ENCODE results near the gene TSPAN5. TPM values are rescaled to one million over a fixed set of nuclear protein-coding genes. Genes with fewer than 3 reads are reported as not detected.

TSPAN5 gene
- total and polyA plus RNA-seq, 2 of the 4 experiments (the other 2 are of a cell fraction), result 64.8 to 79.6 TPM

DNA sequence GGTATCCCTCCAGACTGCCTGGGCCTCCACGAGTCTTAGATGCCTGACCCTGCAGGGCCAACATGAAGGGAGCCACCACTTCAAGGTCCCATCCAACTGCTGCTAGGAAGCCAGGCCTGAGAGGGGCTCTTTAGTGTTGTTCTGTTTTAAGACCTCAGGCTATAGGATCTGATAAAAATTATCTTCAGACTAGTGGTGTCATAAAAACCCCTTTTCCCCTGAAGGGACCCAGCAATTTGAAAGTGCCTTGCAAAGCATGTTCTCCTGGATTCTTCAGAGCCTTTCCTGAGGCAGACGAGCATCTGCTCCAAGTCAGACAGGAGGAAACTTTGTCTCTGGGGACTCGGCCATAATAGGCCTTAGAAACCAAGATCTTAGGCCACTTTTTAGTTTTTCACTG lies 26.9 kb downstream of the TSPAN5 start:
- H3K9me1 ChIP-seq (ENCODE audit: insufficient read depth, low read length), result peaks cover 6% of the 10 kb centered on the region; the same call in 1 of the 2 replicates
- H3K27ac ChIP-seq (ENCODE audit: insufficient read depth, low read length), result no peak overlapping the region
- intact Hi-C loops (cut with micrococcal nuclease) (no loop called here), dilution Hi-C loops (cut with HindIII; ENCODE audit: low sequenced_read_pairs, unreplicated experiment) (no loop called here), in situ Hi-C loops (cut with MboI; ENCODE audit: low sequenced_read_pairs) (no loop called here)
- no peak overlapping the region for H3K4me3 ChIP-seq (ENCODE audit: insufficient read depth, low read depth, low read length)
- no peak overlapping the region for H3K9ac ChIP-seq (ENCODE audit: low read depth, low read length)
- BruUV-seq (replicated peaks), result no TSS peak
- 0 out of 2 replicates have a peak overlapping the region, but pooled peaks have one; percentile 7 for H3K23ac ChIP-seq (ENCODE audit: low read depth, low read length)
- POLR2A ChIA-PET (ENCODE audit: unreplicated experiment), result no interaction called here
- H3K4ac ChIP-seq (ENCODE audit: low read depth, low read length), result no peak overlapping the region
- H4K20me1 ChIP-seq (ENCODE audit: insufficient read depth, low read length), result 0 out of 2 replicates have a peak, but pooled peaks cover 6% of the 10 kb centered on the region
- H3K56ac ChIP-seq (ENCODE audit: extremely low read depth, insufficient read depth, low read length), result no peak overlapping the region
- 0 out of 2 replicates have a peak overlapping the region, but pooled peaks have one; percentile 16 for H2AK5ac ChIP-seq (ENCODE audit: low read depth, low read length)
- DNase-seq (no peak), ATAC-seq (ENCODE audit: low read depth) (no peak)
- 100% methylated on average over 1 of the region's 3 CpGs; no CpG with 5 or more reads in 1 of the 2 experiments for WGBS, 2 experiments (ENCODE audit: extremely low coverage in 2 of 2, insufficient read length in 1 of 2)
- H3K14ac ChIP-seq (replicated peaks; ENCODE audit: low read depth, low read length), result no peak overlapping the region
- TF ChIP-seq MAFK (IDR thresholded peaks at IDR 0.05; ENCODE audit: low read depth, low read length) (no peak), RFX5 (IDR thresholded peaks at IDR 0.05; ENCODE audit: low read depth, low read length) (no peak), NFE2L2 (IDR thresholded peaks at IDR 0.05; ENCODE audit: low read depth, low read length) (no peak), FOS (IDR thresholded peaks at IDR 0.05; ENCODE audit: low read depth, low read length) (no peak), MAZ (IDR thresholded peaks at IDR 0.05; ENCODE audit: borderline replicate concordance, low read depth, low read length) (no peak), SMC3 (IDR thresholded peaks at IDR 0.05; ENCODE audit: low read depth, low read length) (no peak), MXI1 (IDR thresholded peaks at IDR 0.05; ENCODE audit: borderline replicate concordance, low read depth, low read length) (no peak), BHLHE40 (IDR thresholded peaks at IDR 0.05; ENCODE audit: low read depth, low read length) (no peak), CEBPB (IDR thresholded peaks at IDR 0.05; ENCODE audit: low read depth, low read length) (no peak), RCOR1 (IDR thresholded peaks at IDR 0.05; ENCODE audit: insufficient replicate concordance, low read length) (no peak)
- TF ChIP-seq, protein P1, sequence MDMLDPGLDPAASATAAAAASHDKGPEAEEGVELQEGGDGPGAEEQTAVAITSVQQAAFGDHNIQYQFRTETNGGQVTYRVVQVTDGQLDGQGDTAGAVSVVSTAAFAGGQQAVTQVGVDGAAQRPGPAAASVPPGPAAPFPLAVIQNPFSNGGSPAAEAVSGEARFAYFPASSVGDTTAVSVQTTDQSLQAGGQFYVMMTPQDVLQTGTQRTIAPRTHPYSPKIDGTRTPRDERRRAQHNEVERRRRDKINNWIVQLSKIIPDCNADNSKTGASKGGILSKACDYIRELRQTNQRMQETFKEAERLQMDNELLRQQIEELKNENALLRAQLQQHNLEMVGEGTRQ (IDR thresholded peaks at IDR 0.05; ENCODE audit: low read depth, low read length), result no peak
- TF ChIP-seq, protein P2, sequence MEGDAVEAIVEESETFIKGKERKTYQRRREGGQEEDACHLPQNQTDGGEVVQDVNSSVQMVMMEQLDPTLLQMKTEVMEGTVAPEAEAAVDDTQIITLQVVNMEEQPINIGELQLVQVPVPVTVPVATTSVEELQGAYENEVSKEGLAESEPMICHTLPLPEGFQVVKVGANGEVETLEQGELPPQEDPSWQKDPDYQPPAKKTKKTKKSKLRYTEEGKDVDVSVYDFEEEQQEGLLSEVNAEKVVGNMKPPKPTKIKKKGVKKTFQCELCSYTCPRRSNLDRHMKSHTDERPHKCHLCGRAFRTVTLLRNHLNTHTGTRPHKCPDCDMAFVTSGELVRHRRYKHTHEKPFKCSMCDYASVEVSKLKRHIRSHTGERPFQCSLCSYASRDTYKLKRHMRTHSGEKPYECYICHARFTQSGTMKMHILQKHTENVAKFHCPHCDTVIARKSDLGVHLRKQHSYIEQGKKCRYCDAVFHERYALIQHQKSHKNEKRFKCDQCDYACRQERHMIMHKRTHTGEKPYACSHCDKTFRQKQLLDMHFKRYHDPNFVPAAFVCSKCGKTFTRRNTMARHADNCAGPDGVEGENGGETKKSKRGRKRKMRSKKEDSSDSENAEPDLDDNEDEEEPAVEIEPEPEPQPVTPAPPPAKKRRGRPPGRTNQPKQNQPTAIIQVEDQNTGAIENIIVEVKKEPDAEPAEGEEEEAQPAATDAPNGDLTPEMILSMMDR (conservative IDR thresholded peaks at IDR 0.05; ENCODE audit: low read depth, low read length), result no peak
- TF ChIP-seq, protein P3, sequence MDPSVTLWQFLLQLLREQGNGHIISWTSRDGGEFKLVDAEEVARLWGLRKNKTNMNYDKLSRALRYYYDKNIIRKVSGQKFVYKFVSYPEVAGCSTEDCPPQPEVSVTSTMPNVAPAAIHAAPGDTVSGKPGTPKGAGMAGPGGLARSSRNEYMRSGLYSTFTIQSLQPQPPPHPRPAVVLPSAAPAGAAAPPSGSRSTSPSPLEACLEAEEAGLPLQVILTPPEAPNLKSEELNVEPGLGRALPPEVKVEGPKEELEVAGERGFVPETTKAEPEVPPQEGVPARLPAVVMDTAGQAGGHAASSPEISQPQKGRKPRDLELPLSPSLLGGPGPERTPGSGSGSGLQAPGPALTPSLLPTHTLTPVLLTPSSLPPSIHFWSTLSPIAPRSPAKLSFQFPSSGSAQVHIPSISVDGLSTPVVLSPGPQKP (IDR thresholded peaks at IDR 0.05; ENCODE audit: borderline replicate concordance, low read depth, low read length), result no peak
- no peak overlapping the region for H2AFZ ChIP-seq (replicated peaks; ENCODE audit: low read length, poor library complexity)
- H2BK5ac ChIP-seq (ENCODE audit: low read depth, low read length, poor library complexity, severe bottlenecking), result no peak overlapping the region
- no peak overlapping the region for H3K18ac ChIP-seq (ENCODE audit: low read depth, low read length)
- no peak overlapping the region for H3K4me2 ChIP-seq (ENCODE audit: low read depth, low read length)
- H3K4me1 ChIP-seq (ENCODE audit: control insufficient read depth, insufficient read depth, low read length), result peaks cover 8% of the 10 kb centered on the region
- H3K36me3 ChIP-seq (ENCODE audit: control insufficient read depth, insufficient read depth, low read length), result peaks cover 7% of the 10 kb centered on the region; the same call in 1 of the 2 replicates
- peaks cover 4% of the 10 kb centered on the region for H3K9me3 ChIP-seq (ENCODE audit: control insufficient read depth, insufficient read depth, low read length)
- CTCF ChIA-PET, result no interaction called here
- H4K91ac ChIP-seq (ENCODE audit: insufficient read depth, low read depth, low read length), result no peak overlapping the region
- H4K5ac ChIP-seq (ENCODE audit: low read depth, low read length), result no peak overlapping the region
- H3K79me1 ChIP-seq (ENCODE audit: low read depth in 1 of 2, low read length in 2 of 2), result peaks cover 48 to 77% of the 10 kb centered on the region in 2 experiments
- no peaks in the 10 kb centered on the region for H3K27me3 ChIP-seq (ENCODE audit: control insufficient read depth, insufficient read depth, low read length)
- no peak overlapping the region for H2BK20ac ChIP-seq (ENCODE audit: low read depth, low read length)
- no peak overlapping the region for H2BK120ac ChIP-seq (ENCODE audit: low read depth, low read length)
- H2BK15ac ChIP-seq (ENCODE audit: low read depth, low read length), result no peak overlapping the region
- no peak overlapping the region for H4K8ac ChIP-seq (ENCODE audit: low read depth in 2 of 2, low read length in 2 of 2)
- H2AK9ac ChIP-seq (replicated peaks; ENCODE audit: low read depth, low read length, poor library complexity), result no peak overlapping the region

Data from IMR-90 (cell line).